IPS-20b (cell line): Measurements from ENCODE around the gene S1PR2.
A peak's percentile ranks its signal among the peaks of the same experiment; 100 is the strongest.

Experiments
- H3K27ac ChIP-seq: one replicate; pipeline ENCODE4 v1.5.1; 2013; ENCODE audit warnings: low read length
- H3K27me3 ChIP-seq: 2 replicates; pipeline ENCODE4 v1.6.1; 2013; ENCODE audit warnings: mild to moderate bottlenecking, low read length, inconsistent platforms; ENCODE audit not compliant: insufficient read depth
- H3K36me3 ChIP-seq: 2 replicates; pipeline ENCODE4 v1.6.1; 2013; ENCODE audit warnings: low read depth, mild to moderate bottlenecking, inconsistent platforms, low read length, moderate library complexity; ENCODE audit not compliant: insufficient read depth
- H3K4me1 ChIP-seq: 2 replicates; pipeline ENCODE4 v1.6.1; 2013; ENCODE audit warnings: mild to moderate bottlenecking, control low read depth, inconsistent platforms, low read length, moderate library complexity; ENCODE audit not compliant: insufficient read depth
- H3K4me3 ChIP-seq: 2 replicates; pipeline ENCODE4 v1.5.1; 2013; ENCODE audit warnings: mild to moderate bottlenecking, low read length, inconsistent platforms
- H3K9ac ChIP-seq: 2 replicates; pipeline ENCODE4 v1.6.1; 2013; ENCODE audit warnings: low read depth, mild to moderate bottlenecking, inconsistent platforms, low read length, moderate library complexity
- H3K9me3 ChIP-seq: 2 replicates; pipeline ENCODE4 v1.6.1; 2013; ENCODE audit warnings: mild to moderate bottlenecking, low read depth, low read length, inconsistent platforms; ENCODE audit not compliant: insufficient read depth

The S1PR2 gene

GRCh38 chr19:10268071-10268470, 36.9 kb upstream of the S1PR2 start:
- no peaks in the 10 kb centered on the region for H3K36me3 ChIP-seq
- peaks cover 43% of the 10 kb centered on the region for H3K27me3 ChIP-seq
- H3K27ac ChIP-seq = no peak overlapping the region
- no peak overlapping the region for H3K9ac ChIP-seq
- H3K4me3 ChIP-seq = no peak overlapping the region
- no peaks in the 10 kb centered on the region for H3K9me3 ChIP-seq
- H3K4me1 ChIP-seq = no peaks in the 10 kb centered on the region; the same call in 1 of the 2 replicates

DNA sequence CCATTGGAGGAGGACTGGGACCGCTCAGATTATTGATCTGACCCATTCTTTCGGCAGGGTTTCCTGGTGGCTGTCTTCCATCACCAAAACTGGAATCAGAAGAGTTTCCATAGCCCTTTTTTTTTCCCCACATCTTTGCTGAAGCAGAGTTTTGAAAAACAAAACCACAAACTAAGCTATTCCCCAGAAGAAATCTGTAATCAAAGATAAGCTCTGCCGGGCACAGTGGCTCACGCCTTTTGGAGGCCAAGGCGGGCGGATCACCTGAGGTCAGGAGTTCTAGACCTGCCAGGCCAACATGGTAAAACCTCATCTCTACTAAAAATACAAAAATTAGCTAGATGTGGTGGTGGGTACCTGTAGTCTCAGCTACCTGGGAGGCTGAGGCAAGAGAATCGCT, 35.6 kb upstream of the S1PR2 start:
- Histone ChIP-seq H3K4me3 (no peak overlapping the region), H3K27me3 (peaks cover 29% of the 10 kb centered on the region), H3K27ac (no peak overlapping the region), H3K36me3 (no peaks in the 10 kb centered on the region), H3K9me3 (no peaks in the 10 kb centered on the region), H3K4me1 (no peaks in the 10 kb centered on the region; the same call in 1 of the 2 replicates), H3K9ac (no peak overlapping the region)

DNA sequence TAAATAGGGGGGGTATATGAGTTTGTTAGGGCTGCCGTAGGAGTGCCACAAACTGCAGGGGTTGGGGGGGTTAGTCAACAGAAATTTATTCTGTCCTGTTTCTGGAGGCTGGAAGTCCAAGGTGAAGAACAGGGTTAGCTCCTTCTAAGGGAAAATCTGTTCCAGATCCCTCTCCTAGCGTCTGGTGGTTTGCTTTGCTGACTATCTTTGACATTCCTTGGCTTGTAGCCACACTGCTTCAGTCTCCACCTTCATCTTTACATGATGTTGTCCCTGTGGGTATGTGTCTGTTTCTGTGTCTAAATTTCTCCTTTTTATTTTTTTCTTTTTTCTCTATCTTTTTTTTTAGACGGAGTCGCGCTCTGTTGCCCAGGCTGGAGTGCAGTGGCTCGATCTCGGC, 31.6 kb upstream of the S1PR2 start:
- H3K4me3 ChIP-seq = no peak overlapping the region

DNA sequence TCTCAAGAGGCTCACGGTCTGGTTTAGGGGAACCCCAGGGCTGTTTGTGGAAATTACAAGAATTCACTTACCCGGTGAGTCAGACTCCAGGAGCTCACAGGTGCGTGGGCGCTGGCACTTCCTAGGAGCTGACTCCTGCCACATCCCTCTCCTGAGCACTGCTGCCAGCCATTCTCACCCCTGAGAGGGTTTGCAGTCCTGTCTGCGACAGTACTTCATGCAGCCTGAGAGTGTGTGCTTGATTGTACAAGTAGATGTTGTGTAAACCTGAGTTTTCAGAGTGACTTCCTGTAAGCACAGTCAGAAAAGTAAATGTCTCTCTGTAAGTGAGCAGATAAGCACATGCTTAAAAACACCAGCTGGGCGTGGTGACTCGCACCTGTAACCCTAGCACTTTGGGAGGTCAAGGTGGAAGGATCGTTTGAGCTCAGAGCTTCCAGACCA, 29.0 kb upstream of the S1PR2 start:
- Histone ChIP-seq H3K9me3 (no peaks in the 10 kb centered on the region), H3K27ac (no peak overlapping the region), H3K9ac (no peak overlapping the region), H3K36me3 (peaks cover 27% of the 10 kb centered on the region), H3K4me3 (no peak overlapping the region), H3K27me3 (no peaks in the 10 kb centered on the region), H3K4me1 (no peaks in the 10 kb centered on the region)

More for the DNA sequence above, 31.6 kb upstream of the S1PR2 start:
- H3K9ac ChIP-seq = no peak overlapping the region
- no peak overlapping the region for H3K27ac ChIP-seq
- no peaks in the 10 kb centered on the region for H3K27me3 ChIP-seq
- no peaks in the 10 kb centered on the region for H3K4me1 ChIP-seq
- H3K9me3 ChIP-seq = no peaks in the 10 kb centered on the region
- H3K36me3 ChIP-seq = peaks cover 10% of the 10 kb centered on the region

DNA sequence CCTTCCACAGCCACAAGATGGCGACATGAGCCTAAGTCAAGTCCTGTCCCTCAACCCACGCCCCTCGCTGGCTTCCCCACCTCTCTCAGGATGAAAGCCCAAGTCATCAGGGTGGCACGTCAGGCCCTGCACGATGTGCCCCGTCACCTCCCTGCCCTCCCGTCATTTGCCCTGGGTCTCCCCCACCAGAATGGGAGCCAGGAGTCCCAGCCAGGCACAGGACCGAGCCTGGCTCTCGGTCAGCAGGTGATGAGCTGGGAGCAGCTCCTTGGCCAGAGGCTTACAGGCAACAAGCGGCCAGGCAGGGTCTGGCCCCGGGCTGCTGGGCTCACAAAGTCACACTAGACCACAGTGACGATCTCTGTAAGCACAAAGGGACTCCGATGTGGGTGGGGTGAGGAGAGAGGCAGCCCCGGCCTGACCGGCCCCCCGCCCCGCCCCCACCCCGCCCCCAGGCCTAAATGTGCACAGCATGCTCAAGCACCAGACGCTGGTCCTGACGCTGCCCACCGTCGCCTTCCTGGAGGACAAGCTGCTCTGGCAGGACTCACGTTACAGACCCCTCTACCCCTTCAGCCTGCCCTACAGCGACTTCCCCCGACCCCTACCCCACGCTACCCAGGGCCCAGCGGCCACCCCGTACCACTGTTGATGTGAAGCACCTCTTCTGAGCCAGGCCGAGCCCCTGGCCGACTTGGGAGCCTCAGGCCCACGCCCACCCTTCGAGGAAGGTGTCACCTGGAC, 28.2 kb upstream of the S1PR2 start:
- H3K9me3 ChIP-seq = no peaks in the 10 kb centered on the region
- no peak overlapping the region for H3K27ac ChIP-seq
- H3K9ac ChIP-seq = no peak overlapping the region
- no peaks in the 10 kb centered on the region for H3K27me3 ChIP-seq
- no peaks in the 10 kb centered on the region for H3K4me1 ChIP-seq
- H3K36me3 ChIP-seq = peaks cover 35% of the 10 kb centered on the region
- H3K4me3 ChIP-seq = no peak overlapping the region

DNA sequence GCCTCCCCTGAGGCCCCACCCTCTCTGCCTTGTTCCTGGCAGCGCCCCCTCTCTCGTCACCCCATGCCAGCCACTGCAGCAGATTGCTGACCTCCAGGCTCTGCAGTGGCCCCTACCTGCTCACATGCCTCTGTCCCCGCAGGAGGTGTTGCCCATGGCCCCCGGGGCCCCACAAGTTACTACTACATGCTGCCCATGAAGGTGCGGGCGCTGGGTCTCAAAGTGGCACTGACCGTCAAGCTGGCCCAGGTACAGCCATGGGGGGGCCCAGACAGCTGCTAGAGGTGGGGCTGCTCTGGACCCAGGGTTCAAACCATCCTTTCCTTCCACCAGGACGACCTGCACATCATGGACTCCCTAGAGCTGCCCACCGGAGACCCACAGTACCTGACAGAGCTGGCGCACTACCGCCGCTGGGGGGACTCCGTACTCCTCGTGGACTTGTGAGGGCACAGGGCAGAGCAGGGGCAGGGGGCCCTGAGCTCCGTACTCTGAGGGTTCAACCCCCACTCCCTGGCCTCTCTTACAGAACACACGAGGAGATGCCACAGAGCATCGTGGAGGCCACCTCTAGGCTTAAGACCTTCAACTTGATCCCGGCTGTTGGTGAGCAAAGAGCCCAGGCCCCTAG, 27.1 kb upstream of the S1PR2 start:
- Histone ChIP-seq H3K9ac (no peak overlapping the region), H3K4me3 (no peak overlapping the region), H3K4me1 (no peaks in the 10 kb centered on the region), H3K36me3 (peaks cover 45% of the 10 kb centered on the region), H3K27ac (no peak overlapping the region), H3K9me3 (no peaks in the 10 kb centered on the region), H3K27me3 (no peaks in the 10 kb centered on the region)

DNA sequence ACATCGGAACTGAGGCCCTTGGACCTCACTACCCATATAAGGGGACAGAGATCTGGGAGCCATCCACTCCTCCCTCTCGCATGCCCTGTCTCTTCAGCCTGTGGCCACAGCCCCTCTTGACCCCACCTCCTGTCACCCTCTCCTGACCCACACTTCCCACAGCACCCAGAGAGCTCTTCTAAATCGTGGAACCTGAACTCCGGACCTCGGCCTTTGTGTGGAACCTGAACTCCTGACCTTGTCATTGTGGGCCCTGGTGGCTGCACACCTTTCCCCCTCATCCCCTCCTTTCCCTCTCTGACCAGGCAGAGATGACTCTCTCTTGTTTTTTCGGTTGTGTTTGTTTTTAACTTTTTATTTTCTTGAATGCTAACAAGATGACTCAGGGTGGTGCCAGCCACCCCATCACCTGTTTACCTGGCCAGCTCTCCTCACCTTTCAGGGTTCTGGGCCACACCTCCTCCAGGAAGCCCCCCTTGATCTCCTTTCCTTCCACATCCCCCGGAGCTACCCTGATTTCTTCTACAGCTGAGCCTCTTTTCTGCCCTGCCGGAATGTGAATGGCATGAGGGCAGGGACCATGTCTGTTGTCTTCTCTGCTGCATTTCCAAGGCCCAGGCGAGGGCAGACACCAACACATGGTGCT, 26.0 kb upstream of the S1PR2 start:
- no peaks in the 10 kb centered on the region for H3K9me3 ChIP-seq
- H3K27ac ChIP-seq = no peak overlapping the region
- no peaks in the 10 kb centered on the region; the same call in 1 of the 2 replicates for H3K4me1 ChIP-seq
- H3K27me3 ChIP-seq = no peaks in the 10 kb centered on the region
- peaks cover 45% of the 10 kb centered on the region for H3K36me3 ChIP-seq
- H3K4me3 ChIP-seq = no peak overlapping the region
- no peak overlapping the region for H3K9ac ChIP-seq

DNA sequence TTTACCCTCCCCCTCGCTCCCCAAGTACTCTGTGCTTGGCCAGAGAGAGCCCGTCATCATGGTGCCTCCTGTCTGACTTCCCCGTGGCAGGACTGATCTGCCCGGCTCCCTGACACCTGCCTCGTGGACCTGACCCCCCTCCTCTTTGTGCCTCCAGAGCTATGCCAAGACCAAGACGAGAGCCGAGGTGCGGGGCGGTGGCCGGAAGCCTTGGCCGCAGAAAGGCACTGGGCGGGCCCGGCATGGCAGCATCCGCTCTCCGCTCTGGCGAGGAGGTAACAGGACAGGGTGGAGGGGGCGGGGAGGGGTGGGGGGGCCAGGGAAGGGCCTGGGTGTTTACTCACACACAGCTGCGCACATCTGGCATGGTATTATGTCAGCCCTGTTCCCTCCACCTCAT, 25.4 kb upstream of the S1PR2 start:
- Histone ChIP-seq H3K27ac (no peak overlapping the region), H3K9me3 (no peaks in the 10 kb centered on the region), H3K4me1 (no peaks in the 10 kb centered on the region; the same call in 1 of the 2 replicates), H3K36me3 (peaks cover 45% of the 10 kb centered on the region), H3K9ac (no peak overlapping the region), H3K27me3 (no peaks in the 10 kb centered on the region), H3K4me3 (no peak overlapping the region)

- Histone ChIP-seq H3K27ac (no peak overlapping the region), H3K9me3 (no peaks in the 10 kb centered on the region), H3K27me3 (no peaks in the 10 kb centered on the region), H3K9ac (no peak overlapping the region), H3K4me3 (no peak overlapping the region), H3K36me3 (peaks cover 45% of the 10 kb centered on the region), H3K4me1 (no peaks in the 10 kb centered on the region; the same call in 1 of the 2 replicates)
These were observed 24.2 kb upstream of the S1PR2 start for GRCh38 chr19:10255358-10255757.

GRCh38 chr19:10254244-10254643, 23.1 kb upstream of the S1PR2 start:
- no peaks in the 10 kb centered on the region; the same call in 1 of the 2 replicates for H3K4me1 ChIP-seq
- no peaks in the 10 kb centered on the region for H3K27me3 ChIP-seq
- H3K9me3 ChIP-seq = no peaks in the 10 kb centered on the region
- H3K9ac ChIP-seq = no peak overlapping the region
- no peak overlapping the region for H3K27ac ChIP-seq
- H3K4me3 ChIP-seq = no peak overlapping the region
- peaks cover 45% of the 10 kb centered on the region for H3K36me3 ChIP-seq

- H3K9me3 ChIP-seq = no peaks in the 10 kb centered on the region
- peak overlapping the region; percentile 96; the same call in 1 of the 2 replicates for H3K9ac ChIP-seq
- H3K4me3 ChIP-seq = peak overlapping the region; percentile 100
- H3K36me3 ChIP-seq = peaks cover 34% of the 10 kb centered on the region
- H3K27ac ChIP-seq = peak overlapping the region; percentile 78
- H3K27me3 ChIP-seq = no peaks in the 10 kb centered on the region
- H3K4me1 ChIP-seq = no peaks in the 10 kb centered on the region; the same call in 1 of the 2 replicates
These were observed 21.6 kb upstream of the S1PR2 start for GRCh38 chr19:10252707-10253106.
